ENCODE measurements around the gene SRGAP2B.
"Not testable (repeated sequence)": the region's sequence is repeated elsewhere in the genome, so short reads cannot be mapped to it uniquely, and the experiment has no call there.

Gene SRGAP2B

DNA sequence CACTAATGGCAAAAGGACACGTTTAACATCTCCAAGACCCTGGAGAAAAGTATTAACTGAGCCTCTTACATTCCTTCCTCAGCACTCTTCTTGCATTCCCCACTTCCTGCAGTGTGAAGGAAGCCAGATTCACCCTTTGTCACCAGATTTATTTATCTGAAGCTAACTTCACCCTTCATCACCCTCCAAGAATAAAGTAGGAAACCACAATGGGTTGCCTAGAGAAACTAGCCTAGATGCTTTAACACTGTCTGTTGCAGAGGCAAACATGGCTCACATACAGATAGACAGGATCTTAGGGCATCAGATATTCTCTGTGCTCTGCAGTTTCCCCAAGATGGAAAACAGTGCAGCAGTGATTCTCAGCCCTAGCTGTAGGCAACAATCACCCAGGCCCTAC lies 147.6 kb downstream of the SRGAP2B start:
- not testable (repeated sequence) for DNase-seq (ENCODE audit: low read depth in 2 of 2)

DNA sequence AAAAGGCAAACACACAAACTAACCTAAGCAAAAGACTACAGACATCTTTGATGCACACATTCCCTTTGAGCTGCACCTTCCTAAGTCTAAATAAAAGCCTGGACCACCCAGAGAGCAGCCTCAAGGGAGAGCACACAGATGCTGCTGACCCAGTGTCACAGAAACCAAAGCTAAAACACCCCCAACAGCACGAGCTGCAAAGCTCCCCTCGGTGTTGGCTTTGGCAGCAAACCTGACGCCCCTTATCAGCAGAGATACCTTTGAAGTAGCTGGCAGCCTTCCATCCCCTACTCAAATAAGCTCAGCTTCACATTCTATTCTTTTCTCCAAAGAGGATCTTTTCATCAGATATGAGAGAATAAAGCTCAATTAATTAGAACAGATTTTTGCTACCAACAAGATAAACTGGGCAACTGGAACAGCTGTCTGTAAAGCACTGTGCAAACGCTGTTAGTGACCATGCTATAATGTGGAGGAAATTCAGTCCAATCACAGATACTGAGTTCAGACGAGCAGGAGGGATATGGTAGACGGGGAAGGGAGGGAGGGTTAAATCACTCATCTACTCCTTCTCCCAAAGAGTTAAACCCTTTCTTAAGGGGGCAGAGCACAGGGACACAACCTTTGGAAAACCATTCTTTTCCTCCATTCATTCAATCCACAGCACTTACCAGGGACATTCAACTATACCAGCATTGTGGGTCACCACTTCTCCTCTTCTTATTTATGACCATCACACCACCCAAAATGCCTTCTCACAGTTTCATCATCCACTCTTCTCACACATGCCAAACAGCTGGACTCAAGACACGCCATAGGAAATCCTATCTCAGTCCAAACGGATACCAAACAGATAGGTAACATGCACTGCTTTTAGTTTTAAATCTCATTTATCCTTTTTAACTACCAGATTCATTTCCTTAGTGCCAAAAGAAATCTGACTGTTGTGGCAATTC lies 148.3 kb downstream of the SRGAP2B start:
- DNase-seq (ENCODE audit: low read depth in 2 of 2), result not testable (repeated sequence)

DNA sequence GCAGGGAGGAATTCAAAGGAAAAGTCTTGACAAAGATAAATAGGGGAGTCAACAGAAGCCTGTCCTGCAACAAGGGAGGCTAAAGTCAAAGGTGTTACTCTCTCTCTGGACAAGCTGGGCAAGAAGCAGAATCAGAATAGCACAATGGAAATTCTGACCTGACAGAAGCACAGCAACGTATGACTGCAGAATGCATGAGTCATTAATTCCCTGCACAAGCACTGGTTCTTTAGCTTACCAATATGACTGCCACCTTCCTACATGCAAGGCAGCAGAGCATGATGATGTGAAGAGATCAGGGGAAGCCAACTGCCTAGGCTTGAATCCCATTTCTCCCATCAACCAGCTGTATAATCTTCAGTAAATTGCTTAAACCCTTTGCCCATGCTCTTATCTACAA lies 153.4 kb downstream of the SRGAP2B start:
- not testable (repeated sequence) for DNase-seq (ENCODE audit: low read depth in 2 of 2)

DNA sequence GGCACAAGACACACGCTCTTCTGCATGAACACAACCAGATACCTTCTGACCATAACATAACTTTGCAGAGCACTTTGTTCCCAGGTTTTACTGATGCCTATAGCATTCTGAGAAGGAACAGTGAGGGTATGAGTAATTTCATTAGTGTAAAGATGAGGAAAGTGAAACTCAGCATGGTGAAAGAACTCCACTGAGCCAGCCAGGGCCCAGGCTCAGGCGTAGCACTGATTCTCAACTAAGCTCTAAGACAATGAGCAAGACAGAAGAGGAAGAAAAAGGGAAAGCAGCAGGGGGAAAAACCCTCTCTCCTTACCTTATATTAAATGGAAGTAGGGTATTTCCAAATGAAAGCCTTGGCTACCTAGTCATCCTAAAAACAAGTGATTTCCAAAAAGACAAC lies 155.1 kb downstream of the SRGAP2B start:
- DNase-seq (ENCODE audit: low read depth in 2 of 2), result not testable (repeated sequence)

DNA sequence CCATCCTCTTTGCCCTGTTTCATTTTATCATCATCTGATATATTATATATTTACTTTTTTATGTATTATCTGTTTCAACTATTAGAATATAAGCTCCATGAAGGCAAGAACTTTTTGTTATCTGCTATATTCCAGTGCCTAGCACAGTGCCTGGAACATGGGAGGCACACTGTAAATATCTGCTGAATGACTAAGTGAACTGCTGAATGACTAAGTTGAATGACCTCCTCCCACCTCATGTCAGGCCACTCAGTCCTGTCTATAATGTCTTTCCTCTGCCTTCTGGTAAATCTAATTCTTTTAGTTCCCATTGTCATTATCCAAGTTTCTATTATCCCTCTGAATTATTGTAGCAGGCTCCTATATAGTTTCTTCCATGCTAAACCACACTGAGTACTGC lies 156.5 kb downstream of the SRGAP2B start:
- DNase-seq (ENCODE audit: low read depth in 2 of 2), result not testable (repeated sequence)

DNA sequence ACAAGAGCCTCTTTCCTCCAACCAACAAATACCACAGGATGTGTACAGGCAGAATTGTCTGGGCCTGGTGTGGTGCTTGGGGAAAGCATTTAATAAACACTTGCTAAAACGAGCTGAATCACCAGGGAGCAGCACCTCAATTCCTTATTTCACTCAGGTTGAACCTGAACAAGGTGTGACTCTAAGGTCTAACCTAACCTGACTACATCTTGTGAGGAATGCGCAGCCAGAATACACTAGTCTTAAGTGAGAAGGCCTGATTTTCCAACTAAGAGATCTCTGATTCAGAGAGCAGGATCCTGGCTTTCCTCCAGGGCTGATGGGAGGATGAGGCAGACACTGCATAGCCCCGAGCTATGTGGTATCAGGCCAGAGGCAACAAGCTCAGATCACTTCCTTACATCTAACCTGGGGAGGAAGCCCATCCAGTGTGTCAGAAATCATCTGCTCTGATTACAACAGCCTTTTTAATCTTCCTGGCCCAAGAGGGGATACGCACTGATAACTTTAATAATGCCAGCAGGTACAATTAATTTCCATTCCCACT lies 158.9 kb downstream of the SRGAP2B start:
- DNase-seq (ENCODE audit: low read depth in 2 of 2), result not testable (repeated sequence)

DNA sequence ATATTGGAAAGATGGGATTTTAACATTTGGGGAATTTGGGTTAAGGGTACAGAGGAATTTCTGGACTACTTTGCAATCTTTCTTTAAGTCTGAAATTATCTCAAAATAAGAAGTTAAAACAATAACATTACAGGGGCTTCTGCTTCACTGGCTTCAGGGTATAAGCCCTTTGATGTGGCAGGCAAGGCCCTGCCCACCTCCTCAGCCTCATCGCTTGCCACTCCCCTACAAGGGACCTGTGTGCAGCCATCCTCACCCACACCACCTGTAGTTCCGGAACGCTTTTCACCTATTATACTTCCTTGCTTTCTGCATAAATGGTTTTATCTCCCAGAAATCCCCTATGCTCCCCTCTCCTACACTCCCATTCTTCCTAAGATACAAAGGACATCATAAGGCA lies 159.8 kb downstream of the SRGAP2B start:
- not testable (repeated sequence) for DNase-seq (ENCODE audit: low read depth in 2 of 2)

DNA sequence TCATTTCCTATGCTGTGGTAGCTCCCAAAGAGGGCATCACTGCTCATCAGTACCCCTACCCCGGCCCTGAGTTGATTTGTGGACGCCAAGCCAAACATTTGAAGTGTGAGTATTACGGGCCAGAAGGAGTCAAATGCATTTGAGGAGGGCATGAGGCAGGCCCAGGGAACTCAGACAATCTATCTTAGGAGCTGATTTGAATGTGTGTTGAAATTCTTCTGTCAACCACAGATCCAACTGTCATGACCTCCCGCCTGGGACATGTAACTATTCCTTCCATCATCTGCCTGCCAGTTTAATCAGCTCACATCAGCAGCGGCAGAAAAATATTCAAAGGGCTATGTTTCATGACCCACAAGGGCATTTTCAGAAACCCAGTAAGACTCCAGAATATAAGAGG lies 162.1 kb downstream of the SRGAP2B start:
- DNase-seq (ENCODE audit: low read depth in 2 of 2), result not testable (repeated sequence)

DNA sequence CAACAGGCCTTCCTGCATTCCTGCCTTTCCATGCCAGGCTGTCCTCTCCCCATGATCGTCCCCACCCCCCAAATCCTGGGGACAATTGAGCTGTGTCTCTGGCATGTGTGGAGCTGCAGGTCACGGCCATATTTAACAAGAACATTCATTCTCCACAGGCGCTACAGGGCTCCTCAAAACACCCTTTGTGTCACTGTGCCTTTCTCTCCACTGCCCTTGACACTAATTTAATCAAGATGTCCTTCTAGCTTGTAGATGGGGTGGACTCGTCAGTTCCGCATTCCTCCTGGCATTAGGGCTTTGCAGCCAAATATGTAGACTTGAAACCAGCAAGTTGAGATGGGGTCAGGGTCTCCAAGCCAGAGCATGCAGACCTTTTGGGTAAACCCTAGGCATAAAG lies 163.0 kb downstream of the SRGAP2B start:
- not testable (repeated sequence) for DNase-seq (ENCODE audit: low read depth in 2 of 2)

DNA sequence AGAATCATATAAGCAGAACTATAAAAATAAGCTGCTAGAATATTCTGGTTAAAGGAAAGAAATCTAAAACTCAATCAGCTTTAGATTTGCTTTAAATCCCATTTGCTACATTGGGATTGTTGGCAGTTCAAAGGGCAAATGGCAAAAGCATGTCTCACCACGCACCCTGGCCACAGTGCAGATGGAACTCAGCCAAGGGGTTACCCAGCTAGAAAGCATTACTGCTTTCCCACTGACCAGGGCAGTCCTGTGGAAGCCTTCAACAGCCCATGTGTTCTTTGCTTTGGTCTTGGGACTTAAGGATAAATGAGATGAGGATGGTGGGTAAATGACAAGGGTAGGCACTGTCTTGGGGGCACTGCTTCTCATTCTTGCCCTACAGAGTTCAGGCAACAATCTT lies 163.6 kb downstream of the SRGAP2B start:
- DNase-seq (ENCODE audit: low read depth in 2 of 2), result not testable (repeated sequence)

DNA sequence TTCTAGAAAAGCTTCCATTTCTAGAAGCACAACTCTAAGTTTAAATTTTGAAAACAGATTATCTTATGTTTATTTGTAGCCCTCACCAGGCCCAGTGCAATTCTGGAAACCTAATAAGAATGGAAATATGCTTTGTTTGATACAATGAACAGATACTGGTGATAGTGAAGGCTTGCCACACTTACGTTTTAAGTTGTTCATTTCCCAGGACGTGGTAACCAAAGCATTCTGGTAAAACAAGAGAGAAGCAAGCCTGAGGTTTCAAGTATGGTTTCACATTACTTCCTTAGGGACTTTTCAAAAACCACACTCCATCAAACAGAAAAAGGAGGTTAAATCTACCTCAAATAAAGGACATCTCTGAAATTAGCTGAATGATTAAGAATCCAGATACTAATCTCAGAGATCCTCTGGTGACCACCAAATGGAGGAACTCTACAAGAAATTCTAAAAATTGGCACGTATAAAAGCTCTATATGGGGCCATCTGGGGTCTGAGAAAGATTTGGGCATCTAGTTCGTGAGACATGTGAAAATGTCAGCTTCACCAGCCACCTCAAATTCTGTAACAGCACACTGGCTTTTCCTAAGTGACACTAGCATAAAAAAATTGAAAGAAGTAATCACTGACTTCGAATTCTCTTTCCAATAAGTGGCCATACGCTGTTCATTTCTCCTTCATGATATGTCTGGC lies 164.9 kb downstream of the SRGAP2B start:
- not testable (repeated sequence) for DNase-seq (ENCODE audit: low read depth in 2 of 2)

DNA sequence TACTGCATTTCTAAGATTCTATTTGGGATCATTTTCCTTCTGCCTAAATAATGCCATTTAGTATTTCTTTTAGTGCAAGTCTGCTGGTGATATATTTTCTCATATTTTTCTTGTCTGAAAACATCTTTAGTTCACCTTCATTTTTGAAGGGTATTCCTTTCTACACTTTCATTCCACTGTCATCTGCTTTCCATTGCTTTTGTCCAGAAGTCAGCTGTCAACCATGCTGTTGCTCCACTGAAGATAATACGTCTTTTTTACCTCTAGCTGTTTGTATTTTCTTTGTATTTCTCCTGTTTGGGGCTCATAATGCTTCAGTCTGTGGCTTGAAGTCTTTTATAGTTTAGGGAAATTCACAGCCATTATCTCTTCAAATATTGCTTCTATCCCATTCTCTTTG lies 167.8 kb downstream of the SRGAP2B start:
- DNase-seq (ENCODE audit: low read depth in 2 of 2), result not testable (repeated sequence)

DNA sequence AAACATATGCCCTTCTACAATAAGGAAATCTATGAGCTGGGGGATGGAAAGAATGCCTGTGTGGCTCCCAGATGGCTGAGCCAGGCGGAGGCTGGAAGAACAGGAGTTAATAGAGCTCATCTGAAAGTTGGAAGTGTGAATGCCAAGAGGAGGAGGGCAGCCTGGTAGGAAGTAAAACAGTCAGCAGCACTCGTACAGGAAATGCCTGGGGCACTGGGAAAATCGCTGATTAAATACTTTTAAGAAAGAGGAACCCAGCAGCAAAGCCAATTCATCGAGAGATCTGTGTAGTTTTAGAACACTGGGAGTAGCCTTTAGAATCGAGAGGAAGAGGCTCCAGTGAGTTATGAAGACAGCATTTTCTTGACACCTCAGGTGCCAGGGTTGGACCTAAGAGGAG lies 171.5 kb downstream of the SRGAP2B start:
- not testable (repeated sequence) for DNase-seq (ENCODE audit: low read depth in 2 of 2)

DNA sequence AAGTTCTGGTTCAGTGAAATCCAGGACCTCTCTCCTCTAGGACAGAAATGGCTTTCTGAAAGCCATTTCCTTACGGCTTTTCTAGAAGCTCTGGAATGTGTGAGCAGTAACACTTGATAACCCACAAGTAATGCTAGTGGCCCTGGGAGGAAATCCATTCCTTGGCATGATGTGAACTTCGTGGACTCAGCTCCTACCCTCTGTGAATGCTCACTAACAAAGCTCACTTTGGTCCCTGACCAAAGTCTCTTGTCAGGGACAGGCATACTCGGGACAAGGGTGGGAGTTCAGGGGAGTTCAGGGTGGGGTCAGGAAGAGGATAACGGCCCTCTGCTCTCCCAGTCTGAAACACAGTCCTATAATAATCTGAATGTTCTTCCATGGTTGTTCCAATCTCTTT lies 172.3 kb downstream of the SRGAP2B start:
- DNase-seq (ENCODE audit: low read depth in 2 of 2), result not testable (repeated sequence)

DNA sequence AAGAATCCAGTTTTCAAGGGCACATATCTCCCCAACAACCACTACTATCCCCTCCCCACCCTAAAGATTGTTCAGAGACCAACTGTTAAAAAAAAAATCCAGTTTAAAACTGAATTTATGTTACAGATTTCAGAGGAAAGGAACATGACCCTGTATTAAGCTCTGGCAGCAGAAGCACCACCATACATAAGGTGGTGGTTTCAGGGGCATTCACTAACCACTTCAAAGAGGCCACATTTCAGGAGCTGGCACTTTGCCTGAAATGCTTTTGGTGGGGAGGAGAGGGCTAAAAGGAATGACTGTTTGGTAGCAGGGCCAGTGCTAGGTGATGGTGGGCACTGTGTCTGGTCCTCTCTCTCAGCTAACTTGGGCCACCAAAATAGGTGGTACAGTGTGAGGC lies 176.0 kb downstream of the SRGAP2B start:
- DNase-seq (ENCODE audit: low read depth in 2 of 2), result not testable (repeated sequence)

DNA sequence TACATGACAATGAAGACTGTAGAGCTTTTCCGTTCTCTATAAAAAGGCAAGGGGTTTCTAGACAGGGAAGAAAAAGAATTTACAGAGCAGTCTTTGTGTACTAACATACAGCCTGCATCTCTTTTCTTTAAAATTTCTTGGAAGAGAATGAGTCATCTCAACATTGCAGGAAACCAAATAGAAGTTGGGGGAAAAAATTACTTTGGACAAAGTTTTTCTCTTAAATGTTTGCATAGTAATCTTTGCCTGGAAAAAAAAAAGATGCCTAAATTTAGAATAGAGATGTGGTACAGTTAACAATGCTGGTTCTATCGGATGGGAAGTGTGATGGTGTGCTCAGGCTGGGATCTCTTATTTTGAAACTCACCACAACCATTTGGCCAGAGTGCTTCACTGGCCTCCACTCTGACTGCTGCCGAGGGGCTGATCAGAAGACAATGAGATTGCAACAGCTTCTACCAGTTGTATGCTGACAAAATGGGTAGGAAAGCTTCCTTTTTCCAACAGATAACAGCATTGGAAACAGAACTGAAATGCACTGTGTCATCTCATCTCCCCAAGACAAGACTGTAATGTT lies 177.0 kb downstream of the SRGAP2B start:
- DNase-seq (ENCODE audit: low read depth in 2 of 2), result not testable (repeated sequence)

DNA sequence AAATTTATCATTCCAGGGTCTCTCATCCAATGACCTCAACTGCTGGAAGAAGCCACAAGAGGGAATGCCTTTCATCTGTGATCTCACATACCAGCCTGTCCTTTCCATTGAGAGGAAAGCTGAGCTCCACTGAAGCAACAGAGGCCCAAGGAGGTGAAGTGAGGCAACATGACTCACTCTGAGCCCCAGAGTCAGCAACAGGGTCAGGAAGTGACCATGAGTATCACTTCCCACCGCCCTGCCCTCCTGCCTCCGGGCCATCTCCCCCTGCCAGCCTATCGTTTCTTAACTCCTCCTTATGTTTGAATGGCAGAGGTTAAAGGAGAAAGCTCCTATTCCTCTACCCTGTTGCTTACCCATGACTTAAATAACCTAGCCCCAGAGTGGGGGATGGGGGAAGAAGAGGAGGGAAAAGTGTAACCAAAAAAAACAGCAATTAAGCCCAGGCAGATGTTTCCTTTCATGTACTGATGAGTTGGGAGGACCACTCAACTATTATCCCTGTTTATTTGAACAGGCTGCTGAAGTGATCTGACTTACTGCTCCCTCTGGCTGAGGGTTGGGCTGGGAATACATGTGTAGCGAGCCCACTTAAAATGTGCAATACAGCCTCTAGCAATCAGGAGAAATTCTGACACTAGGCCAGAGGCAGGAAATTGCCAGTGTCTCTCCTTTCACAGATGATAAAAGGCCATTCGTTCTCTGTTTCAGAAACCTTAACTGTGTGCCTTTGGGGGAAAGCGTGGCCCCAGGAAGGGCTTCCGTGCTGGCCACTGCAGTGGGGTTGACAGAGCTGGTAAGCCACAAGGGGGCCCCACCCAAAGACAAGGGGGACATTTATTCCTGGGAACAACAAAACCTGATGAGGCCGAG lies 177.7 kb downstream of the SRGAP2B start:
- not testable (repeated sequence) for DNase-seq (ENCODE audit: low read depth in 2 of 2)

DNA sequence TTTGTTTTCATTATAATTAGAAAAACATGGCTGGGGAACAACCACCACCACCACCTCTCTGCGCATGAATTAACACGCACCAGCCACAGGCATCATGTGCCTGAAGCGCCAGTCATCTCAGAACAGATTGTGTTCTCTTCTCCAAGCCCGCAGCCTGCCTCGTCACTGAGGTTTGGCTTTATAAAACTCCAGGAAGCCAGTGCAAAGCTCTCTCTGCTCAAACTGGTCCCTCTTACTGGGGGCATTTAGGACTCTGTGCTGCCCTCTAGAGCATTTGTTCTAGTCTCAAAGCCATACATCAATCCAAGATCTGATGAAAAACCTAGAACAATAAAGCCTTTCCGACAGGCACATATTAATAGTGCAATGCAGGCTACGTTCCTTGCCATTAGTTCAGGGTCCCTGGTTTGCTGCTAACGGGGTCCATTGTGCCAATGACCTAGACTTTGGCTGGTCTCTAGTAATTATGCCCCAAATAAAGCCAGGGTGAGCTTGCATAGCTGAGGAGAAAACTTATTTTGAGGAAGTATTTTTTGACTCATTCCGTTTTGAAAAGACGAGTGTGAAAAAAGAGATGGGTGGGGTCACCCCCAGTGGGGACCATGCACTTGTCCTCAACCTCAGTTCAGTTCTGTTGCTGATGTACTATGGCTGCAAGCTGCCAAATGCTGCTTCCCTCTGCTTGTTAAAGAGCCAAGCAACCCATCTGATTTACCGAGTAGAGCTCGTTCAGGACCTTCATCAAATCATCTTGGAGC lies 181.0 kb downstream of the SRGAP2B start:
- DNase-seq (ENCODE audit: low read depth in 2 of 2), result not testable (repeated sequence)

DNA sequence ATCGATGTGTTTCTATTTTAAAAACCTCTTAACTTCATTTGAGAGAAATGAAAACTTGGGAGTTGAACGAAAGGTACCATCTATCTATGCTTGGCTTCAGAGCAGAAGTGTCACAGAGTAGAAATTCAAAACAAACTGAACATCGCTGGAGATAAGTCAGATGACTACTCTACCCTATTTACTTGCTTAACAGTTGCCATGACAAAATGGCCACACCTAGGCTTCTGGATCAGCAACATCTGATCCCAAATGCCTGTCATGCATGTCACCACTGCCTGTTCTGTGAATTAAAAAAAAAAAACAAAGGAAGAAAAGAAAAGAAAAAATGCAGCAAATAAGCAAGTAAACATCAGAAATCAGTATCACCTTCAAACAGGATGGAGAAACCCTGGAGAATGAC lies 181.7 kb downstream of the SRGAP2B start:
- not testable (repeated sequence) for DNase-seq (ENCODE audit: low read depth in 2 of 2)

DNA sequence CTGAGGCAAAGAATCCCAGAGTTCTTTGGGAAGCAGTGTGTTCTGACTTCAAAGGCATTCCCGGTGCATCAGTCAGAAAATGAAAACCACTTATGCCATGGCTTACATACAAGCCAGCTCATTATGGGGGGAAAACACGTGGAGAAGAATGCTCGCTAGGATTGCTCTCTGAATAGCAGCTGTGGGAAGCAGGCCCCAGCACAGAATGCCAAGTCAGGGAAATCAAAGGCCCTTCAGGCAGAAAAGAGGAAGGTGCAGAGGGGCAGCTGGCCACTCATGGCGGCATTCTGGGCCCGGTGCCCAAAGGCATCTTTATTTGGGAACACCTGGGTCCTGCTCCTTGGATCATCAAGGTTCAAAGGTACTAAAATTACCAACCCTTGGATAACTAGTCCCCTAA lies 184.4 kb downstream of the SRGAP2B start:
- not testable (repeated sequence) for DNase-seq (ENCODE audit: low read depth in 2 of 2)

Measured in stimulated activated CD4-positive, alpha-beta T cell treated with anti-CD3 and anti-CD28 coated beads, Interleukin-15, amount 100 ng/mL, for 48 hours (primary cell).